ENCODE data around the gene UMODL1.

UMODL1 gene

GRCh38 chr21:42122398-42122797, 51.3 kb downstream of the UMODL1 start:
- no peak for TF ChIP-seq CTCF (IDR thresholded peaks at IDR 0.05; ENCODE audit: low read depth, low read length, missing control alignments)
- no peak for DNase-seq (ENCODE audit: extremely low read depth, low read depth)
- no peak overlapping the region for H3K4me3 ChIP-seq (replicated peaks; ENCODE audit: low read depth, low read length)

- TF ChIP-seq CTCF (IDR thresholded peaks at IDR 0.05; ENCODE audit: low read depth, low read length, missing control alignments), result no peak
- DNase-seq (ENCODE audit: extremely low read depth, low read depth), result no peak
- no peak overlapping the region for H3K4me3 ChIP-seq (replicated peaks; ENCODE audit: low read depth, low read length)
These were observed 51.7 kb downstream of the UMODL1 start for GRCh38 chr21:42122808-42123207.

GRCh38 chr21:42123219-42123908, 52.2 kb downstream of the UMODL1 start:
- TF ChIP-seq CTCF (IDR thresholded peaks at IDR 0.05; ENCODE audit: low read depth, low read length, missing control alignments), result no peak
- no peak overlapping the region for H3K4me3 ChIP-seq (replicated peaks; ENCODE audit: low read depth, low read length)
- no peak for DNase-seq (ENCODE audit: extremely low read depth, low read depth)

- no peak for DNase-seq (ENCODE audit: extremely low read depth, low read depth)
- TF ChIP-seq CTCF (IDR thresholded peaks at IDR 0.05; ENCODE audit: low read depth, low read length, missing control alignments), result no peak
- H3K4me3 ChIP-seq (replicated peaks; ENCODE audit: low read depth, low read length), result no peak overlapping the region
These were observed 53.0 kb downstream of the UMODL1 start for GRCh38 chr21:42124081-42124480.

GRCh38 chr21:42124826-42125570, 53.9 kb downstream of the UMODL1 start:
- no peak for TF ChIP-seq CTCF (IDR thresholded peaks at IDR 0.05; ENCODE audit: low read depth, low read length, missing control alignments)
- no peak for DNase-seq (ENCODE audit: extremely low read depth, low read depth)
- H3K4me3 ChIP-seq (replicated peaks; ENCODE audit: low read depth, low read length), result no peak overlapping the region

- TF ChIP-seq CTCF (IDR thresholded peaks at IDR 0.05; ENCODE audit: low read depth, low read length, missing control alignments), result peak; percentile 15
- no peak overlapping the region for H3K4me3 ChIP-seq (replicated peaks; ENCODE audit: low read depth, low read length)
- no peak for DNase-seq (ENCODE audit: extremely low read depth, low read depth)
These were observed 54.7 kb downstream of the UMODL1 start for GRCh38 chr21:42125571-42126544.
